ENCODE data around the gene SLC25A21. TPM values are rescaled to one million over a fixed set of nuclear protein-coding genes. Genes with fewer than 3 reads are reported as not detected.
A peak's percentile ranks its signal among the peaks of the same experiment; 100 is the strongest.
"Not testable (repeated sequence)": the region's sequence is repeated elsewhere in the genome, so short reads cannot be mapped to it uniquely, and the experiment has no call there.

SLC25A21 gene
- total RNA-seq, 1 donor from 2014 or later = 1.8 TPM

DNA sequence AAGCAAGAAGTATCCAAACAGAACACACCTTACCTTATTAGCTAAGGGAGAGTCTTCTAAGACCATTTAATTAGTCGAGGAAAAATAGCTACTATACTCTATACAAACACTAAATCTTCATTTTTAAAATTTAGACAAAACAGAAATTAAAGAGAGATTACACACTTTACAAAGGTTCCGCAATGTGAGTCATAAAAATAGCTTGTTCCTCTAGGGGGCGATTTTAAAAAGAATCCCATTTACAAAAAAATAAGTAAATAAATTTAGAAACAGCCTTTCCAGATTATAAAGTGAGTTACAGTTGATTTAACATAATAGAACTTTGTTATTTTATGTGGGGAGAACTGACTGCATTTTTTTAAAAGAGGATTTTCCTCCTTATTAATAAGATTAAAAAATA is 309.1 kb downstream of the SLC25A21 start:
- DNase-seq = no peak

DNA sequence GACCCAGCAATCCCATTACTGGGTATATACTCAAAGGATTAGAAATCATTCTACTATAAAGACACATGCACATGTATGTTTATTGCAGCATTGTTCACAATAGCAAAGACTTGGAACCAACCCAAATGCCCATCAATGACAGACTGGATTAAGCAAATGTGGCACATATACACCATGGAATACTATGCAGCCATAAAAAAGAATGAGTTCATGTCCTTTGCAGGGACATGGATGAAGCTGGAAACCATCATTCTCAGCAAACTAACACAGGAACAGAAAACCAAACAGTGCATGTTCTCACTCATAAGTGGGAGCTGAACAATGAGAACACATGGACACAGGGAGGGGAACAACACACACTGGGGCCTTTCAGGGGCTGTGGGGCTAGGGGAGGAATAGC is 310.2 kb downstream of the SLC25A21 start:
- not testable (repeated sequence) for DNase-seq

GRCh38 chr14:36860831-36861230 is 311.6 kb downstream of the SLC25A21 start:
- peak; percentile 14 for DNase-seq

DNA sequence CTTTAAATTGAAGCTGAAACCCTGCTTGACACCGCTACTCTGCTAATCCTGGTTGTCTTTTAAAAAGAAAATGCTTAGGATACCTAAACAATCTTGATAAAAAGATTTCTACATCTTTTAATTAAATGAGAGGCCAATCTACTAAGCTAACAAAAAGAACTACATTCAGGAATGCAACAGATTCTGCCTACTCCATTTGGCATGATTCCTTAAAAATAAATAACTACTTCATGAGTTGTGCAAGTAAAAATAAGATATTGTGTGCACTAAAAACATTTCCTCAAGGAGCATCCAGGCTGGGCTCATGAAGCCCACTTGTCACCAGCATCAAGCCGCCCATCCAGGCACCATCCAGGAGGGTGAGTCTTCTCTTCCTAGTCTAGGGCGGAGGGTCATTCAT is 313.3 kb downstream of the SLC25A21 start:
- DNase-seq = no peak

DNA sequence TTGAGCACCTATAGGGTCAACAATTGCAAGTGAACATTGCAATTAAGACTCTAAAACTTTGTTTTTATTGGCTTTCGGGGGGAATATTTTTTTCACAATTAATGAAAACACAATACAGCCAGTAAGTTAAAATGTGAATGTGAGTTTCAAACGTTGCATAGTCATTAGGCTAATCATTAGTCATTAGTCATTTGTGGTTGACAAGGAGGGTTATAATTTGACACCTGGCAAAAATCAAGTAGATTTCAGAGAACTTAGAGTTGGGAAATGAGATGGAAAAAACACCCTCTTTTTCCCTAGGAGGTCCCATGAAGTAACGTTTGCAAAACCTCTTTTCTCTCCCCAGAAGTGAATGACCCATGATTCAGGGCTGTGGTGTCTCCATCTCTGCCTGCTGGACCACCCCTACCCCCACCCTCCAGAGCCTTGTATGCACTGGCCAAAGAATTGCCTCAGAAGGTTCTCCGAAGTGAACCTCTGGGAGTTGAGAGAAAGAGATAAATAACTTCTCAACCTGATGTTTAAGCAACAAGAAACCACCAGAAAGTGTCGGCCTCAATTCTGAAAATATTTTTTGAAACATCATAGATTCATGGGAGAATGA is 314.5 kb downstream of the SLC25A21 start:
- no peak for DNase-seq

DNA sequence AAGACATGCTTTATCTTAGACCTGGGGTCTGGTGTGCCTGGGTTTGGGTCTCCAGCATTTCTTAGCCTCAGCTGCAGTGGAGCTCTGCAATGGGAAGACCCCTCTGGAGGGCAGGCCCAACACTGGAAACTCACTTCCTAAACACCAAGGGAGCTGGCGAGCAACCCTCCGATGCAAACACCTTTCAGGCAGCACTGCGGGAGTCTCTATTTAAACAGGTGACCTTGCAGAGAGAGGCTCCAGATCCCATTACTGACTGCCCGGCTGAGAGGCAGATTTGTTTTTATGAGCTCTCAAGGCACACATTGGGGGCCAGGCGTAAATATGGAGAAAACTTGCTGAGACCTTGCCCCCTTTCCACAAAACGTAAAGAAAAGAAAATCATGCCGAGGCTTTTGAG is 315.3 kb downstream of the SLC25A21 start:
- DNase-seq = no peak

GRCh38 chr14:36856095-36856878 is 316.1 kb downstream of the SLC25A21 start:
- no peak for DNase-seq

DNA sequence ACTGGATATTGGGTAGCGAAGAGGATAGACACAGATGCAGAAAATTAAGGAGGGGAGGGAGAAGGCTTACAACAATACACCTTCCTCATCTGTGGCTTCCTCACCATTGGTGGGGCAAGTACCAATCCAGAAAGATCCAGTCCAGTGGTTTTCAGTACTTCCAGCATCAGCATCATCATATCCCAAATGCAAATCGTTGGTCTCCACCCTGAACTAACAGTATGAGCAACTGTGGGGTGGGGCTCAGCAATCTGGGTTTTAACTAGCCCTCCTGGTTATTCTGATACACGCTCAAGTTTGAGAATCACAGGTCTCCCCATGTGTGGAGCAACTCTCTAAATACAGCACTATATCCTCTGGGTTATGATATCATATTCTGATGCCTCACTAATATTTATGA is 317.0 kb downstream of the SLC25A21 start:
- DNase-seq = no peak

GRCh38 chr14:36852981-36853691 is 319.3 kb downstream of the SLC25A21 start:
- DNase-seq = peak; percentile 69

GRCh38 chr14:36848213-36848612 is 324.2 kb downstream of the SLC25A21 start:
- DNase-seq = peak; percentile 24

DNA sequence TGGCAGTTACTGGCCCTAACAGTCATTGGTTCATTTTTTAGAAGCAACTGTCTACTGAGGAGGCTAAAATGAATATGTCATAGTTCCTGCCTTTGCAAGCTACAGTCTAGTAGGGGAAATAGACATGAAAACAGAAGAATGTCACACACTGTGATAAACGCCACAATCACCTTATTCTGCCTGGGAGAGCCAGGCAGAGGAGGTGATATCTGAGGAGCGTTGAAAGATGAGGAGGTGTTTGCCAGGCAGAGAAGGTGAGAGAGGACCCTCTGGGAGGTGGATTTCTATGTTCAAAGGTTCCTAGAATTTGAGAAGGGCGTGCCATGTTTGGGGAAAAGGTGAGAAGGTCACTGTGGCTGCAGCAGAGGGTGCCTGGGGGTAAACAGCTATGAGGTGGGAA is 325.0 kb downstream of the SLC25A21 start:
- DNase-seq = no peak

- DNase-seq = peak; percentile 55
These were observed 326.9 kb downstream of the SLC25A21 start for GRCh38 chr14:36845356-36846012.

DNA sequence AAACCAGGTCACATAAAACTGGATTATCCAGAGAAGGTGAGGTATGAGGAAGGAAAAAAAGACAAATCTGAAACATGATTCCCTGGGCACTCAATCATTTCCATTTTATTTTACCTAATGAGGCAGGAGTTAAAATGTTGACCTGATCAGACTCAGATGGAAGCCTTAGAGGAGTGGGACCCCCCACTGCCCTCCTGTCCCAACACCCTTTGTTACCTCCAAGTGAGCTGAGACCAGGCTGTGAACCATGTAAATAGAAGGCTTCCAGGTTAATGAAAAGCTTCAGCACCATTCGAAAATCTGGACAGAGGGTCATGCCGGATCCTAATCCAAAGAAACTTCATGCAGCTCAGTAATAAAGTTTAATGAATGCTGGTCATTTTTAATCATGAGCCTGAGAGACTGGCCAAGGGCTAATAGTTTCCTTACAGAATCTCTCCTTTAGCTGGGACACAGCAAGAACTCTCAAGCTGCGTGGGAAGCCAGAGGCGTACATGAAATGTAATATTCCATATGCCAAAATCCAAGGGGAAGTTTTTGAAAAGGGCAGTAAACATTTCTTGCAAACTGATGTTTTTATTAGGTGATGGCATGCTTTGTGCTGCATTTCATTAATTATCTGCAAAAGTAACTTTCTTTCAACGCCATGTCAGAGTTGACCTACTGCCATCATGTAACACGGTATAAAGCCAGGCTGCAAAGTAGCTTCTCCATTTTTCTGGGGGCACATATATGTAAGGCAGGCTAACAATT is 327.8 kb downstream of the SLC25A21 start:
- no peak for DNase-seq

GRCh38 chr14:36843410-36843809 is 329.0 kb downstream of the SLC25A21 start:
- DNase-seq = no peak

DNA sequence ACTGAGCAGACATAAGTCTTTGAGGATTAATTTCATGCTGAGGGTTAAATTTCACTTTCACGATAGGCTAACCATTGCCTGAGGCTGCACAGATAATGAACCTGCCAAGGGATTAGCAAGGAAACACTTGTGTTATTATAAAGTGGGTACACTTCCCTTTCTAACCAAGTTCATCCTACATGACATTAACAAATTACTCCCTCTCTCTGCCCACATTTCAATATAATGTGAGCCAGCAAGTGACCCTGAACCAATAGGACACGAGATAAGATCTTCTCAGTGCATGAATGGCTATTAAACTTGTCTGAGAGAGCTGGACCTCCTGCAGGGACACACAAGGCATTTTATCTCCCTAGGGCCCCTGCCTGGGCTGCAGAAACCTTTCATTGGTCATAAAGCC is 337.3 kb downstream of the SLC25A21 start:
- no peak for DNase-seq

DNA sequence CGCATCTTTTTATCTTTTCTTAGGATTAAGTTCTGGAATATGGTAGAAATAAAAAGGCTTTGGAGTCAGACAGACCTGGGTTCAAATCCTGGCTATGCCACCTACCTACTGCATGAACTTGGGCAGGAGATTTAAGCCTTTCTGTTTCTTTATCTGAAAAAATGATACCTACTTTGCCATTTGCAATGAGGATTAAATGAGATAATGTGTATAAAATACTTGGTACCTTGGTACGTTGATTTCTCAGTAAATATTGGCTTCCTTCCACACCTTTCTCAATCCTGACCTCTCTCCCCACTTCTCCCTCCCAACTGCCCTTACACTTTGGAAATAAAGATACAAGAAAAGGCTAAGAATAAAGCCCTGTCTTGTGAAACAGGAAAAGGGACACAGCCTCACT is 338.1 kb downstream of the SLC25A21 start:
- DNase-seq = no peak

GRCh38 chr14:36829547-36829946 is 342.9 kb downstream of the SLC25A21 start:
- DNase-seq = no peak

GRCh38 chr14:36827861-36828260 is 344.5 kb downstream of the SLC25A21 start:
- DNase-seq = no peak

GRCh38 chr14:36826614-36827013 is 345.8 kb downstream of the SLC25A21 start:
- DNase-seq = no peak

DNA sequence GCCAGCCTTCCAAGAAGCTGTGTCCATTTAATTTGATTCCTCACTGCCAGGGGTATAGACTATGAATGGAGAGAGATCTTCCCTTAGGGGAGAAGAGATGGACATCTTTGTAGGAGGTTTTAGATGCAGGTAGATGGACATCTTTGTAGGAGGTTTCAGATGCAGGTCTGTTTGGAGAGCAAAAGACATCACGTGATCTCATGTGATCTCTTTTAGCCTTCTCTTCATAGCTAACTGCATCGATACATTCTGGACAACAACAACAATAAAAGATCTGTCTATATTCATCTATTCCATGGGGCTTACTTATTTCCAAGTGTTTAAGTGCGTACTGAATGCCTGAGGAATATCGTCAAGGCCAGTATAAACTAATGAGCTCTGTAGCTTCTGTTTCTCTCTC is 347.6 kb downstream of the SLC25A21 start:
- DNase-seq = no peak

DNA sequence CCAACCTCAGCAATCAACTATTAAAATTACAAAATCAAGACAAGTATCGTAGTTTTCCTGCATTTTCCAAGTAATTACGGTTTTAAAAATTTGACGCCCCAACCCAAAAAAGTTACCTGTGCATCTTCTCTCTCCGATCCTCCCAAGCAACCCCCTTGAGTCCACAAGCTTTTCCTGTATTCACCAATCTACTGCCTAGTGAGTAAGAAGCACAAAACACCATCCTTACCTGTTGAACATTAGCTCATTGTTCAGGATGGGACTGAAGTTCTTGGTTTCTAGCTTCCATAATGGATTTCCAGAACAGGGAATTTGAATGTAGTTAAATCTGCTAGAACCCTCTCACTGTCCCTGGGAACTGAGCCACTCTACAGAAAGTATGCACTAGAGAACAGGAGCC is 348.8 kb downstream of the SLC25A21 start:
- no peak for DNase-seq

GRCh38 chr14:36822685-36823084 is 349.7 kb downstream of the SLC25A21 start:
- DNase-seq = no peak

All from skin of body (tissue), 2 donors.